Hematopoietic multipotent progenitor cell treated with erythropoietin and hydrocortisone succinate and interleukin-3 and kit ligand, for 8 days (in vitro differentiated cells): ENCODE measurements around the gene ALK.

Experiments used
- DNase-seq: peaks from one replicate; pipeline ENCODE4 v3.0.0-alpha.2; 2015

ALK gene

DNA sequence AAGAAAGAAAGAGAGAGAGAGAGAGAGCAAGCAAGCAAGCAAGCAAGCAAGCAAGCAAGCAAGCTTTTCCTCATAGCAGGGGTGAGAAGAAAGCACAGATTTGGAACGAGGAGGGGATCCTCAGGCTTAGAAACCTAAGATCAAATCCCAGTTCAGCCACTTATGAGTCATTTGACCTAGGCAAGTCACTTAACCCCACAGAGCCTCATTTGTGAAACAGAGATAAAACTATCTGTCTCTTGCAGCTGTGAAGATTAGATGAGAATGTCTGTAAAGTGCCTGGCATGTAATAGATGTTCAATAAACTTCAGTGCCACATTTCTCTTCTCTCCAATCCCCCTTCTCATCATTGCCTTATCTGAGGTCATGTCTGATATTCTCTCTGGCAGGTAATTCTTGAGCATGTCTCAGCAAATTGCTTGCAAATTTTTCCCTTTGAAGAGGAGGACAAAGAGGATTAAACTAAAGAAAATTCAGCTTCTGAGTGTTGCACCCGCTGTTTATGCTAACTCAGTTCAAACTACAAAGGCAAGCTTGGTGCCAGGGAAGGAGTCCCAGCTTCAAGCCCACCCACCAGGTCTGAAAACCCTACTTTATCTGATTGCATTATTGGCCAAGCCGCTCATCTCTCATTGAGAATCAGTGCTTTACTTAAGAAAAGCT, 20.3 kb downstream of the ALK start:
- DNase-seq: peak; percentile 28

GRCh38 chr2:29898999-29899398, 22.4 kb downstream of the ALK start:
- DNase-seq: no peak

GRCh38 chr2:29894822-29895614, 26.4 kb downstream of the ALK start:
- no peak for DNase-seq

DNA sequence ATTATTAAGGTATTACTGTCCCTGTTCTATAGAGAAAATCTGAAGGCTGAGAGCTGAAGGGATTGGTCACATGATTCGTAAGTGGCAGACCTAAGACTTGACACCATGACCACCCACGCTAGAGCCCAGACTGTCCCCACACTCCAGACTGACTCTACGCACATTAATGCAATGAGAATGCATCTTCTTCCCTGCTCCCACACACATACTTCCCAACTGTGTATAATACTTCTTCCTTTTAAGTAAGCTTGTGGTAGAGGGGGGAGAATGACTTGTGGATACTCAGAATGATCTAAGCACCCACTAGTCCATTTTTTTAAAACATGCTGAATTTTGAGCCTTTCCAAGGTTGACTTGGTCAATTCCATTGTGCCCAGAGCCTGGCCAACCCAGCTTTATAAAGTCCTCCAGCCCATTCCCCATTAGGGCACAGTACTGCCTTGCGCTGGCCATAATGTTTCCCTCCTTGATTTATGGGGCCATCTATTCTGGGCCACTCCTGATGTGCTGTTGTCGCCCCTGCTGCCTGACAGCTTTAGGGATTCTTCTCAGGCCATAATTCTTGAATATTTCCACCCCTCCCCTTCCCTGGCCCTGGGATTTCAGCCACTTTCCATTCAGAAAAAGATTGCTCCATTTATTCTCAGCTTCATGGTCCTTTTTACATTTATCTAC, 28.7 kb downstream of the ALK start:
- no peak for DNase-seq

- DNase-seq: no peak
Measured at GRCh38 chr2:29881089-29881730, 40.2 kb downstream of the ALK start.

- no peak for DNase-seq
Measured at GRCh38 chr2:29880084-29880483, 41.3 kb downstream of the ALK start.

- DNase-seq: no peak
Measured at GRCh38 chr2:29879456-29879855, 41.9 kb downstream of the ALK start.

GRCh38 chr2:29878898-29879297, 42.5 kb downstream of the ALK start:
- DNase-seq: no peak

GRCh38 chr2:29876374-29876773, 45.0 kb downstream of the ALK start:
- DNase-seq: no peak

- DNase-seq: no peak
Measured at GRCh38 chr2:29874745-29875144, 46.6 kb downstream of the ALK start.

DNA sequence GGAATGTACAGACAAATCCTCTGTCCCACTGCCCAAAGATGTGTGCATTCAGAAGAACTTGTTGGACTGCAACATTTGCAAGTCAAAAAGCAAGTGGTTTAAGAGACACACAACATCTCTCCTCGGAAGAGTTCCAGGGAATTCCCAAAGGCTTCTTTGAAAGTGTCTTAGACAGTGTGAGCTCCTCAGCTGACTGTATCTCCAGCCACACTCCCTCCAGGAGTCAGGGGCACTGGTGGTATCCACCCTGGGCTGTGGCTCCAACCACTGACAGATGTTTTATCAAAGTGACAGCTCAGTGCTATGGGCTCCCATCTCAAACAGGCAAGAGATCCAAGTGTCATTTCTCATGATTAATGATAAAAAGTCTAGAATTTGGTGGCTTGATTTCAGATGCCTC, 48.5 kb downstream of the ALK start:
- no peak for DNase-seq

DNA sequence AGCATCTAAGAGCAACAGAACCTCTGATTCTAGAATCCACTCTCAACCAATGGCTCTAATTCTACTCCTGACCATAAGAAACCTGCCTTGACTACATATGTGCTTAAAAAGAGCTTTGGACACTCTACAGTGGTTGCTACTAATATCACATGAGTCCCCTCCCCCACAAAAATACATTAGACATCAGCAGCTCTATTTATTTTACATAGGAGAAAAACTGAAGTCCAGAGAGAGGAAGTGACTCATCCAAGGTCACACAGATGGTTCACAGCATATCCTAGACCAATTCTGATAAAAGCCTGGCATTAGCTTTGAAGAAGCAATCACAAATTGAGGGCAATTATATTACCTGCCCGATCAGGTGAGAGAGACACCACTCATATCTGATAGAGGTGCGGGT, 49.8 kb downstream of the ALK start:
- no peak for DNase-seq

DNA sequence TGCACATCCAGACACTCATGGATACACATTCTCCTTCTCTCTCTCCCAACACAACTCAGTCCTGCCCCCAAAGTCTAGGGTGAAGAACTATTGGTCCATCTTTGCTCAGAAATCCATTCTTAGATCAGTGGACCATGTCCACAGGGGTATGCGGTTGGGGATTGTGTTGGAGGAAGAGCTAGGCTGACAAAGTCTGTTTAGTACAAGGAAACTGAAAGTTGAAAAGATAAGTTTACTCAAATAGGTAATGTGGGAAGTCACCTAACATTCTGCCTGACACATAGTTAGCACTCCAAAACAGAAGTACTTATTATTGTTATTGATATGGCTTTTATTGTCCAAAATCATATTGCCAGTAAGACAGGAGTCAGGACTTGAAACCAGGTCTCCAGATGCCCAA, 55.9 kb downstream of the ALK start:
- no peak for DNase-seq

DNA sequence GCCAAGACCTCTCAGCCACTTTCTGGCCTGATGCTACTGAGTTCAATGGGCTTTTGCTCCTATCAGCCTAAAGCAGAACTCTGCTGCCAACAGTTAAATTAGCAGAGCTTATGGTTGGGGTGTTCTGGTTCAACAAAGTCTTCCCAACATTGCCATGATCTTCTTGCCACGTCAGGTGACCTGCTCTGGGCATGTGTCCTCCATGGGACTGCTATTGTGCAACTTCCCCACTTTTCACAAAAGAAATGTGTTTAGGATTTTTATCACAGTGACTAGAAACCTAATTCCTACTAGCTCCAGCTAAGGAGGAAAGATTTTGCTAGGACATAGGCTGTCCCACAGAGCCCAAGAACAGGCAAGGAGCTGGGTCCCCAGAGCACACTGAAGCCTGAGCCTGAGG, 56.4 kb downstream of the ALK start:
- DNase-seq: no peak

GRCh38 chr2:29855924-29856639, 65.3 kb downstream of the ALK start:
- DNase-seq: no peak

DNA sequence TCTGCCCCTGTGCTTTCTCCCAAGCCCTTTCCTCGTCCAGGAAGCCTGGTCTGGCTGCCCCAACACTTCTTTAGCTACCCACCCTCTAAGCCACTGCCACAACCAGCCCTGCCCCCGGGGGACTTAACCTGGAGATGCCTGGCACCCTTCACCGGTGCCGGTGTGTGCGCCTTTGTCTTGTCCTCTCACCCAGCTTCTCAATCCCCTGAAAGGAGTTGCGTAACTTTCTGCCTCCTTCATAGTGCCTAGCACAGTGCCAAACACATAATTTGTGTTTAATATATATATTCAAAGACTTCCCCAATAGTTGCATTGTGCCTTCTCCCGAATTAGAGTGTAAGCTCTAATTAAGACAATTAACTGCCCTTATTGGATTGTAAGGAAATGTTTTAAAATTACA, 70.6 kb downstream of the ALK start:
- no peak for DNase-seq

GRCh38 chr2:29848566-29849310, 72.6 kb downstream of the ALK start:
- no peak for DNase-seq

- DNase-seq: no peak
Measured at GRCh38 chr2:29847886-29848285, 73.5 kb downstream of the ALK start.

GRCh38 chr2:29844713-29845326, 76.6 kb downstream of the ALK start:
- DNase-seq: no peak

DNA sequence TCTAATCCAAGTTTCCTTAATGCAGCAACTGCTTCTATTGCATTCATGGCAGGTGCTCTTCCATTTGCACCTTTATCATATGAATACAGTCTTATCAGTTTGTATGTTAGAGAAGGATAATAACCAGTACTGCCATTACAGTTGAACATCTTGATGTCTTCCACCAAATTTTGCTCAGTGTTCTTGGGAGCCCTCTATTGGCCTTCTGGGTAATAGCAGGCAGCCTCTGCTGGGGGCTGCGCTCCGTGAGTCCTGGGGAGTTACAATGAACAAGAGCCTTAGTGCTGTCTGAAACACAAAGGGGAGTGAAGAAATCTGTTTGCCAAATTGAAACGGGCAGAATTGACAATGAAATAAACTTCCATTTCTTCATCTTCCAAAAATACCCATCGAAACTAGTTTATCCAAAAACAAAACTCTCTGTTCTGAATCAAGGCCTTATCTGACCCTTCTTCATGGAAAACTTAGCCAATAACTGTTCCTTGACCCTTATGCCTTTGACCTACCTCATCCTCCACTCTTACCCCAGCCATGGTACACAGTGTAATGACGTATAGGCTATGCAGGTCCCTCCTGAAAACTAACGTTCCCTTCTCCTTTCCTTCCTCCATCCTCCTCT, 79.9 kb downstream of the ALK start:
- peak; percentile 27 for DNase-seq

DNA sequence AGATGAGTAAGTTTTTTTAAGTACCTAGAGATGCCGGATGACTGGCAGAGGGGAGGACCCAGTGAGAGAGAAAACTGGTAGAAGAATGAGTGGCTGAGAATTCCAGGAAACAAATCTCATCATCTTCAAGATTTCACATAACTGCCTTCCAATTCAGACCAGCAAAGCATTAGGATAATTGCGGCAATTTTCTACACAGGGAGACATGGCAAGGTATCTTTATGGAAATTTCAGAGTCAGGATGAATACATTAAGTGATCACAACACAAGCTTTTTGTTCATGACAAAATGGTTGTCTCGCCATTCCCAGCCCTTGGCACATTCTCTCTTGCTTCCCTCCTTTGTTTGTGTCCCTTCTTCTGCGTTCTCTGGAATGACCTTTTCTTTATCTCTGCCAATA, 82.1 kb downstream of the ALK start:
- DNase-seq: no peak
